Mesothelial cell of epicardium (in vitro differentiated cells): ENCODE results near the gene LTF. TPM values are rescaled to one million over a fixed set of nuclear protein-coding genes. Genes with fewer than 3 reads are reported as not detected.
"Not testable (repeated sequence)": the region's sequence is repeated elsewhere in the genome, so short reads cannot be mapped to it uniquely, and the experiment has no call there.

ENCODE experiments used
- DNase-seq, 2 experiments: peaks; one replicate each; pipeline ENCODE4 v3.0.0; 2021; ENCODE audit warnings: low spot score in 2 of 2; ENCODE audit not compliant: unreplicated experiment in 2 of 2
- H3K27ac Mint-ChIP-seq: 2 replicates; pipeline ENCODE4 v1.8.0; 2021; ENCODE audit warnings: mixed read lengths
- H3K27me3 Mint-ChIP-seq: 2 replicates; pipeline ENCODE4 v1.8.0; 2021; ENCODE audit warnings: low read depth, mixed read lengths
- H3K36me3 Mint-ChIP-seq: 2 replicates; pipeline ENCODE4 v1.8.0; 2021; ENCODE audit warnings: mixed read lengths
- H3K4me1 Mint-ChIP-seq: 2 replicates; pipeline ENCODE4 v1.8.0; 2021; ENCODE audit warnings: mixed read lengths
- H3K4me3 Mint-ChIP-seq: 2 replicates; pipeline ENCODE4 v1.8.0; 2021; ENCODE audit warnings: mild to moderate bottlenecking, moderate library complexity, mixed read lengths
- H3K9me3 Mint-ChIP-seq: 2 replicates; pipeline ENCODE4 v1.8.0; 2021; ENCODE audit warnings: mixed read lengths
- CTCF ChIP-seq: fragments of 200-600 bp; sonication (generic); IDR thresholded peaks from one replicate; pipeline ENCODE4 v1.5.0; 2021; ENCODE audit warnings: antibody characterized with exemption; ENCODE audit not compliant: unreplicated experiment
- total RNA-seq: library from RNA; stranded (reverse); gene quantifications from 3 replicates; pipeline ENCODE4 v1.2.1, GENCODE V29; 2021

The LTF gene
- total RNA-seq, 1 donor from 2014 or later, result not detected

- Mint-ChIP-seq H3K4me1 (peaks cover 4% of the 10 kb centered on the region), H3K9me3 (no peaks in the 10 kb centered on the region), H3K27me3 (no peaks in the 10 kb centered on the region), H3K27ac (no peak overlapping the region), H3K36me3 (no peaks in the 10 kb centered on the region), H3K4me3 (no peak overlapping the region)
- DNase-seq, result no peak
- no peak for TF ChIP-seq CTCF
These were observed 24.0 kb downstream of the LTF start for GRCh38 chr3:46440531-46441294.

GRCh38 chr3:46438831-46439230 is 25.9 kb downstream of the LTF start:
- Mint-ChIP-seq H3K9me3 (no peaks in the 10 kb centered on the region), H3K27ac (no peak overlapping the region), H3K36me3 (no peaks in the 10 kb centered on the region), H3K27me3 (no peaks in the 10 kb centered on the region), H3K4me1 (peaks cover 4% of the 10 kb centered on the region), H3K4me3 (no peak overlapping the region)
- no peak for TF ChIP-seq CTCF
- DNase-seq, result no peak

GRCh38 chr3:46435081-46435726 is 29.5 kb downstream of the LTF start:
- Mint-ChIP-seq H3K27ac (no peak overlapping the region), H3K9me3 (peaks cover 14% of the 10 kb centered on the region), H3K36me3 (peaks cover 6% of the 10 kb centered on the region), H3K27me3 (peaks cover 2% of the 10 kb centered on the region), H3K4me1 (no peaks in the 10 kb centered on the region), H3K4me3 (no peak overlapping the region)
- DNase-seq, result no peak
- TF ChIP-seq CTCF, result no peak

GRCh38 chr3:46433841-46434240 is 30.9 kb downstream of the LTF start:
- TF ChIP-seq CTCF, result no peak
- Mint-ChIP-seq H3K9me3 (peaks cover 14% of the 10 kb centered on the region), H3K36me3 (peaks cover 6% of the 10 kb centered on the region), H3K4me3 (no peak overlapping the region), H3K4me1 (no peaks in the 10 kb centered on the region), H3K27me3 (peaks cover 2% of the 10 kb centered on the region), H3K27ac (no peak overlapping the region)
- no peak for DNase-seq

GRCh38 chr3:46433118-46433517 is 31.6 kb downstream of the LTF start:
- not testable (repeated sequence) for H3K27me3 Mint-ChIP-seq, DNase-seq, H3K4me3 Mint-ChIP-seq, H3K36me3 Mint-ChIP-seq, H3K27ac Mint-ChIP-seq, H3K4me1 Mint-ChIP-seq
- H3K9me3 Mint-ChIP-seq, result peaks cover 14% of the 10 kb centered on the region

- not testable (repeated sequence) for H3K4me3 Mint-ChIP-seq, H3K36me3 Mint-ChIP-seq, H3K4me1 Mint-ChIP-seq, H3K27me3 Mint-ChIP-seq, DNase-seq, H3K27ac Mint-ChIP-seq
- H3K9me3 Mint-ChIP-seq, result peaks cover 14% of the 10 kb centered on the region
These were observed 32.8 kb downstream of the LTF start for GRCh38 chr3:46431905-46432304.

- H3K4me3 Mint-ChIP-seq, H3K4me1 Mint-ChIP-seq, DNase-seq, H3K27ac Mint-ChIP-seq, H3K27me3 Mint-ChIP-seq, H3K36me3 Mint-ChIP-seq: not testable (repeated sequence)
- peaks cover 14% of the 10 kb centered on the region for H3K9me3 Mint-ChIP-seq
These were observed 33.8 kb downstream of the LTF start for GRCh38 chr3:46430879-46431278.
